GM23338 (cell line): ENCODE data around the gene EP400. TPM values are rescaled to one million over a fixed set of nuclear protein-coding genes. Genes with fewer than 3 reads are reported as not detected.

Experiments
- ATAC-seq: fragments of 200-7000 bp; cut with Tn5 transposase; 3 replicates; pipeline ENCODE4 v1.9.1; 2020
- DNase-seq: peaks from one replicate; pipeline ENCODE4 v3.0.0-alpha.2; 2015; ENCODE audit warnings: low spot score
- H2AFZ ChIP-seq: fragments of 200-600 bp; sonication (generic); 2 replicates; pipeline ENCODE4 v1.8.0; 2016; ENCODE audit warnings: antibody characterized with exemption, mild to moderate bottlenecking, moderate library complexity
- H3F3A ChIP-seq: fragments of 200-600 bp; sonication (generic); replicated peaks from 2 replicates; pipeline ENCODE4 v1.8.0; 2017; ENCODE audit warnings: antibody characterized with exemption, mixed run types, low read depth
- H3K27ac ChIP-seq: fragments of 200-600 bp; sonication (generic); 2 replicates; pipeline ENCODE4 v1.6.1; 2016; ENCODE audit warnings: low read depth
- H3K27me3 ChIP-seq: fragments of 200-600 bp; sonication (generic); 2 replicates; pipeline ENCODE4 v1.8.0; 2016; ENCODE audit warnings: mild to moderate bottlenecking, mixed run types, moderate library complexity; ENCODE audit not compliant: insufficient read depth
- H3K36me3 ChIP-seq: fragments of 200-600 bp; sonication (generic); 2 replicates; pipeline ENCODE4 v1.8.0; 2016; ENCODE audit warnings: mild to moderate bottlenecking; ENCODE audit not compliant: insufficient read depth
- H3K4me1 ChIP-seq: fragments of 200-600 bp; sonication (generic); 2 replicates; pipeline ENCODE4 v1.8.0; 2016; ENCODE audit warnings: mild to moderate bottlenecking, moderate library complexity; ENCODE audit not compliant: insufficient read depth
- H3K4me2 ChIP-seq: fragments of 200-600 bp; sonication (generic); 2 replicates; pipeline ENCODE4 v1.7.1; 2017; ENCODE audit warnings: mixed run types
- H3K4me3 ChIP-seq: fragments of 200-600 bp; sonication (generic); 2 replicates; pipeline ENCODE4 v1.6.1; 2016; ENCODE audit warnings: mixed run types
- H3K79me2 ChIP-seq: fragments of 200-600 bp; sonication (generic); replicated peaks from 2 replicates; pipeline ENCODE4 v1.8.0; 2017; ENCODE audit warnings: mild to moderate bottlenecking; ENCODE audit not compliant: insufficient read depth
- H3K9me2 ChIP-seq: fragments of 200-600 bp; sonication (generic); 2 replicates; pipeline ENCODE4 v1.8.0; 2017; ENCODE audit not compliant: insufficient read depth
- H4K20me1 ChIP-seq: fragments of 200-600 bp; sonication (generic); replicated peaks from 2 replicates; pipeline ENCODE4 v1.8.0; 2017; ENCODE audit warnings: mild to moderate bottlenecking; ENCODE audit not compliant: insufficient read depth
- H3K27ac Mint-ChIP-seq: 2 replicates; pipeline ENCODE4 v1.8.0; 2020; ENCODE audit warnings: inconsistent platforms, mild to moderate bottlenecking, moderate library complexity, mixed read lengths
- H3K27me3 Mint-ChIP-seq: 3 replicates; pipeline ENCODE4 v1.8.0; 2022; ENCODE audit warnings: low read depth, mild to moderate bottlenecking, moderate library complexity, mixed read lengths, inconsistent platforms; ENCODE audit not compliant: insufficient read depth, poor library complexity
- H3K36me3 Mint-ChIP-seq: 3 replicates; pipeline ENCODE4 v1.8.0; 2021; ENCODE audit warnings: low read depth, mild to moderate bottlenecking, inconsistent platforms, moderate library complexity, mixed read lengths
- H3K4me1 Mint-ChIP-seq: 3 replicates; pipeline ENCODE4 v1.8.0; 2020; ENCODE audit warnings: mild to moderate bottlenecking, inconsistent platforms, mixed read lengths
- H3K4me3 Mint-ChIP-seq: 3 replicates; pipeline ENCODE4 v1.8.0; 2021; ENCODE audit warnings: moderate library complexity, mild to moderate bottlenecking, inconsistent platforms, mixed read lengths
- H3K9me3 Mint-ChIP-seq: 3 replicates; pipeline ENCODE4 v1.8.0; 2020; ENCODE audit warnings: moderate library complexity, mild to moderate bottlenecking, inconsistent platforms, mixed read lengths
- CREB1 ChIP-seq: fragments of 250-450 bp; sonication (Bioruptor Pico); IDR thresholded peaks from 2 replicates; pipeline ENCODE4 v1.5.0; 2020; ENCODE audit warnings: low read depth, mild to moderate bottlenecking, moderate library complexity
- CTCF ChIP-seq, 2 experiments: fragments of 200-600 bp in 1 of 2; sonication (generic) in 1 of 2; conservative IDR thresholded peaks; 2 replicates each; pipeline versions ENCODE4 v1.5.1 to v1.6.1; 2016 to 2017; ENCODE audit warnings: antibody characterized with exemption in 2 of 2, low read depth in 2 of 2, mild to moderate bottlenecking in 2 of 2, moderate library complexity in 1 of 2
- EZH2 ChIP-seq: fragments of 200-600 bp; sonication (generic); IDR thresholded peaks from one replicate; pipeline ENCODE4 v1.8.0; 2017; ENCODE audit warnings: antibody characterized with exemption, mild to moderate bottlenecking, low read depth; ENCODE audit not compliant: unreplicated experiment
- EZH2phosphoT487 ChIP-seq: fragments of 200-600 bp; sonication (generic); IDR thresholded peaks from one replicate; pipeline ENCODE4 v1.8.1; 2018; ENCODE audit warnings: antibody characterized with exemption; ENCODE audit not compliant: unreplicated experiment
- NANOG ChIP-seq: IDR thresholded peaks from 2 replicates; pipeline ENCODE4 v1.6.1; 2016; ENCODE audit warnings: antibody characterized with exemption, borderline replicate concordance
- POLR2AphosphoS5 ChIP-seq: IDR thresholded peaks from 2 replicates; pipeline ENCODE4 v1.6.1; 2016; ENCODE audit warnings: antibody characterized with exemption, low read depth
- STAT1 ChIP-seq: IDR thresholded peaks from one replicate; pipeline ENCODE4 v1.6.1; 2016; ENCODE audit warnings: antibody characterized with exemption; ENCODE audit not compliant: unreplicated experiment
- ZNF114 ChIP-seq: fragments of 250-450 bp; sonication (Bioruptor Pico); IDR thresholded peaks from 2 replicates; pipeline ENCODE4 v1.5.0; 2020; ENCODE audit warnings: mild to moderate bottlenecking, moderate library complexity
- polyA plus RNA-seq: library from polyadenylated mRNA; unstranded; fragments of >200 nt; fragmentation: Nextera tagmentation; extraction: Ambion mirVana; gene quantifications from 2 replicates; pipeline ENCODE4 v1.2.1, GENCODE V29; 2016
- total RNA-seq: library from RNA; depleted of rRNA; stranded (reverse); fragments of >200 nt; shearing (Covaris generic); gene quantifications from 2 replicates; pipeline ENCODE4 v1.2.3, GENCODE V29; 2014
- TF ChIP-seq, protein P1 (sequence below): IDR thresholded peaks from 2 replicates; pipeline ENCODE4 v1.6.1; 2016; ENCODE audit warnings: antibody characterized with exemption
- TF ChIP-seq, protein P2 (sequence below): fragments of 250-450 bp; sonication (Bioruptor Pico); IDR thresholded peaks from 2 replicates; pipeline ENCODE4 v1.5.0; 2020; ENCODE audit warnings: mild to moderate bottlenecking, moderate library complexity

EP400 gene
- total and polyA plus RNA-seq, 2 experiments from 2014 or later, result 26.3 to 57.2 TPM

DNA sequence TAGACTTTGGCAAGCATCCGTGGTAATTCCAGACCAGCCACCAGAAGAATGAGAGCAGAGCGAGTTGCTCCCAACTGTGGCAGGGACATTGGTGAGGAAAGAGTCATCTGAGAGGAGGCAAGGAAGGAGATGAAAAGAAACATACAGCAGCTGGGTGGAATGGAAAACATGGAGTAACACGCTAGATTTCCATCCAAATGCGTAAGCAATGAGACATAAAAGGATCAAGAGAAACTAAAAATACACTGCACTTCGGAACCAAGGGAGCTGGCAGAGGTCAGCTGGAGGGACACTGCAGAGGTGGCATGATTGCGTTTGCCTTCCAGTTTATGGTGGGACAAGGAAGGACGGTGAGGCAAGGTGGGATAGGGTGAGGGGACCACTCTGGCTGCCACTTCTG lies 111.5 kb downstream of the EP400 start (continued):
- no peak for TF ChIP-seq CTCF (conservative IDR thresholded peaks at IDR 0.05; ENCODE audit: low read depth in 2 of 2)
- no peak for TF ChIP-seq POLR2AphosphoS5

- Histone ChIP-seq H3K9me2 (no peaks in the 10 kb centered on the region), H4K20me1 (no peaks in the 10 kb centered on the region; the same call in 1 of the 2 replicates), H3K4me1 (no peaks in the 10 kb centered on the region), H3F3A (no peaks in the 10 kb centered on the region), H3K36me3 (peaks cover 11% of the 10 kb centered on the region), H3K4me2 (no peak overlapping the region), H2AFZ (no peak overlapping the region), H3K27me3 (no peaks in the 10 kb centered on the region), H3K79me2 (no peaks in the 10 kb centered on the region), H3K4me3 (no peak overlapping the region), H3K27ac (no peak overlapping the region)
- Mint-ChIP-seq H3K4me1 (no peaks in the 10 kb centered on the region; the same call in 2 of the 3 replicates), H3K9me3 (no peaks in the 10 kb centered on the region), H3K27me3 (peaks cover 5% of the 10 kb centered on the region), H3K27ac (peak overlapping the region; percentile 4; the same call in 1 of the 2 replicates), H3K4me3 (no peak overlapping the region), H3K36me3 (peaks cover 68% of the 10 kb centered on the region)
- DNase-seq, result no peak
- ATAC-seq, result no peak
- TF ChIP-seq EZH2 (no peak), CREB1 (no peak), CTCF (conservative IDR thresholded peaks at IDR 0.05; ENCODE audit: low read depth in 2 of 2) (no peak), EZH2phosphoT487 (no peak), NANOG (no peak), STAT1 (no peak), ZNF114 (CRISPR knock-in tag) (no peak)
- TF ChIP-seq, protein P1, sequence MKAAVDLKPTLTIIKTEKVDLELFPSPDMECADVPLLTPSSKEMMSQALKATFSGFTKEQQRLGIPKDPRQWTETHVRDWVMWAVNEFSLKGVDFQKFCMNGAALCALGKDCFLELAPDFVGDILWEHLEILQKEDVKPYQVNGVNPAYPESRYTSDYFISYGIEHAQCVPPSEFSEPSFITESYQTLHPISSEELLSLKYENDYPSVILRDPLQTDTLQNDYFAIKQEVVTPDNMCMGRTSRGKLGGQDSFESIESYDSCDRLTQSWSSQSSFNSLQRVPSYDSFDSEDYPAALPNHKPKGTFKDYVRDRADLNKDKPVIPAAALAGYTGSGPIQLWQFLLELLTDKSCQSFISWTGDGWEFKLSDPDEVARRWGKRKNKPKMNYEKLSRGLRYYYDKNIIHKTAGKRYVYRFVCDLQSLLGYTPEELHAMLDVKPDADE, result no peak
- TF ChIP-seq, protein P2, sequence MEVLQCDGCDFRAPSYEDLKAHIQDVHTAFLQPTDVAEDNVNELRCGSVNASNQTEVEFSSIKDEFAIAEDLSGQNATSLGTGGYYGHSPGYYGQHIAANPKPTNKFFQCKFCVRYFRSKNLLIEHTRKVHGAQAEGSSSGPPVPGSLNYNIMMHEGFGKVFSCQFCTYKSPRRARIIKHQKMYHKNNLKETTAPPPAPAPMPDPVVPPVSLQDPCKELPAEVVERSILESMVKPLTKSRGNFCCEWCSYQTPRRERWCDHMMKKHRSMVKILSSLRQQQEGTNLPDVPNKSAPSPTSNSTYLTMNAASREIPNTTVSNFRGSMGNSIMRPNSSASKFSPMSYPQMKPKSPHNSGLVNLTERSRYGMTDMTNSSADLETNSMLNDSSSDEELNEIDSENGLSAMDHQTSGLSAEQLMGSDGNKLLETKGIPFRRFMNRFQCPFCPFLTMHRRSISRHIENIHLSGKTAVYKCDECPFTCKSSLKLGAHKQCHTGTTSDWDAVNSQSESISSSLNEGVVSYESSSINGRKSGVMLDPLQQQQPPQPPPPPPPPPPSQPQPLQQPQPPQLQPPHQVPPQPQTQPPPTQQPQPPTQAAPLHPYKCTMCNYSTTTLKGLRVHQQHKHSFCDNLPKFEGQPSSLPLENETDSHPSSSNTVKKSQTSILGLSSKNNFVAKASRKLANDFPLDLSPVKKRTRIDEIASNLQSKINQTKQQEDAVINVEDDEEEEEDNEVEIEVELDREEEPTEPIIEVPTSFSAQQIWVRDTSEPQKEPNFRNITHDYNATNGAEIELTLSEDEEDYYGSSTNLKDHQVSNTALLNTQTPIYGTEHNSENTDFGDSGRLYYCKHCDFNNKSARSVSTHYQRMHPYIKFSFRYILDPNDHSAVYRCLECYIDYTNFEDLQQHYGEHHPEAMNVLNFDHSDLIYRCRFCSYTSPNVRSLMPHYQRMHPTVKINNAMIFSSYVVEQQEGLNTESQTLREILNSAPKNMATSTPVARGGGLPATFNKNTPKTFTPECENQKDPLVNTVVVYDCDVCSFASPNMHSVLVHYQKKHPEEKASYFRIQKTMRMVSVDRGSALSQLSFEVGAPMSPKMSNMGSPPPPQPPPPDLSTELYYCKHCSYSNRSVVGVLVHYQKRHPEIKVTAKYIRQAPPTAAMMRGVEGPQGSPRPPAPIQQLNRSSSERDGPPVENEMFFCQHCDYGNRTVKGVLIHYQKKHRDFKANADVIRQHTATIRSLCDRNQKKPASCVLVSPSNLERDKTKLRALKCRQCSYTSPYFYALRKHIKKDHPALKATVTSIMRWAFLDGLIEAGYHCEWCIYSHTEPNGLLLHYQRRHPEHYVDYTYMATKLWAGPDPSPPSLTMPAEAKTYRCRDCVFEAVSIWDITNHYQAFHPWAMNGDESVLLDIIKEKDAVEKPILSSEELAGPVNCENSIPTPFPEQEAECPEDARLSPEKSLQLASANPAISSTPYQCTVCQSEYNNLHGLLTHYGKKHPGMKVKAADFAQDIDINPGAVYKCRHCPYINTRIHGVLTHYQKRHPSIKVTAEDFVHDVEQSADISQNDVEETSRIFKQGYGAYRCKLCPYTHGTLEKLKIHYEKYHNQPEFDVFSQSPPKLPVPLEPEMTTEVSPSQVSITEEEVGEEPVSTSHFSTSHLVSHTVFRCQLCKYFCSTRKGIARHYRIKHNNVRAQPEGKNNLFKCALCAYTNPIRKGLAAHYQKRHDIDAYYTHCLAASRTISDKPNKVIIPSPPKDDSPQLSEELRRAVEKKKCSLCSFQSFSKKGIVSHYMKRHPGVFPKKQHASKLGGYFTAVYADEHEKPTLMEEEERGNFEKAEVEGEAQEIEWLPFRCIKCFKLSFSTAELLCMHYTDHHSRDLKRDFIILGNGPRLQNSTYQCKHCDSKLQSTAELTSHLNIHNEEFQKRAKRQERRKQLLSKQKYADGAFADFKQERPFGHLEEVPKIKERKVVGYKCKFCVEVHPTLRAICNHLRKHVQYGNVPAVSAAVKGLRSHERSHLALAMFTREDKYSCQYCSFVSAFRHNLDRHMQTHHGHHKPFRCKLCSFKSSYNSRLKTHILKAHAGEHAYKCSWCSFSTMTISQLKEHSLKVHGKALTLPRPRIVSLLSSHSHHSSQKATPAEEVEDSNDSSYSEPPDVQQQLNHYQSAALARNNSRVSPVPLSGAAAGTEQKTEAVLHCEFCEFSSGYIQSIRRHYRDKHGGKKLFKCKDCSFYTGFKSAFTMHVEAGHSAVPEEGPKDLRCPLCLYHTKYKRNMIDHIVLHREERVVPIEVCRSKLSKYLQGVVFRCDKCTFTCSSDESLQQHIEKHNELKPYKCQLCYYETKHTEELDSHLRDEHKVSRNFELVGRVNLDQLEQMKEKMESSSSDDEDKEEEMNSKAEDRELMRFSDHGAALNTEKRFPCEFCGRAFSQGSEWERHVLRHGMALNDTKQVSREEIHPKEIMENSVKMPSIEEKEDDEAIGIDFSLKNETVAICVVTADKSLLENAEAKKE, result no peak
Observed at GRCh38 chr12:132061641-132062430, 112.1 kb downstream of the EP400 start.
